Activated T-cell treated with anti-CD3 and anti-CD28 coated beads for 24 hours (primary cell): ENCODE data around the gene MLLT3.
"Not testable (repeated sequence)": the region's sequence is repeated elsewhere in the genome, so short reads cannot be mapped to it uniquely, and the experiment has no call there.

ENCODE experiments used
- DNase-seq: peaks from one replicate; pipeline ENCODE4 v3.0.0-alpha.2; 2020; ENCODE audit warnings: low read depth

MLLT3 gene

DNA sequence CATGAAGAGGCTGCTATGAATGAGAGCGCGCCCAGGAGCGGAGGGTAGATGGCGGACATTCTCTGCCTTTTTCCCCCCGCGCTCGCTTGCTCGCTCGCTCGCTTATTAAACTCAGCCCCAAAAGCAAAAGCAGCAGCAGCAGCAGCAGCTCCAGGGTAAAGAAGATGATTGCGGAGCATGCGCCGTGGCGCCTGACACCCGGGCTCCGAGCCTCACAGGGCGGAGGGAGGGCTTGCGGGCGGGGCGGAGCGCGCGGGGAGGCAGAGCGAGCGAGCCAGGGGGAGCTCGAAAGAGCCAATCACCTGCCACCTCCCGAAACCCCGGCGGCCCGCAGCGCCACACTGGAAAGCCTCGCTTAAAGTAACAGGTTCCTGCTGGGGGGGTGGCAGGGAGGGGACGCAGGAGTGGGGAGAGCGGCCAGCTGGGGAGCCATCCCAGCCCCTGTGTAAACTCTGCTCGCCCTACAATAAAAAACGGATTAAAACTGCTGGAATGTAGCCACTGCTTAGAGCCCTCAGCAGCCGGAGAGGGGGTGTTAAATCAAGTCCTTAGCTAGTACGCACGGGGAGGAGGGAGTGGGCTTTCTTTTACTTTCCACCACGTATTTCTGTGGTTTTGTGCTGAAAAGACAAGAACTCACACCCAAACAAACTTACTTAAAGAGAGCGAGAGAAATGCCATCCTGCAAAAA is at the start of gene MLLT3:
MLLT3 (minus strand) TSS at position 170 of the 691 bp plus-strand sequence.
- DNase-seq, result peak; percentile 96

DNA sequence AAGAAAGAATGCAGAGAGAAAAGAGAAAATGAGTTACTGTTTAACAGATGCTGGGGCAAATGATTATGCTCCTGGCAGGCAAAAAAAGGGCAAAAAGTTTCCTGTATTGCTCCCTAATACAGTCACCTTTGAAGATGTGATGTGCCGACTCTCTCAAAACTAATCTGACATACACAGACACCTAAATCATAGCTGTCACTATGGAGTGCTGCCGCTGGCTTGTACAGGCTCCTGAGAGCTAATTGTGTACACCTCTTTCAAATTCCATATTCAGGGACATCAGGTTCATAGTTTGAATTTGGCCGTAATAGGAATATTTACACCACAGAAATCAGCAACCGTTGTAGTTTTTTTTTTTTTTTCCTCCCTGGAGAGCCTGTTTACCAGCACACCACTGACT is 49.3 kb upstream of the MLLT3 start:
- DNase-seq, result no peak

- DNase-seq, result no peak
Measured at GRCh38 chr9:20670395-20670794, 48.1 kb upstream of the MLLT3 start.

DNA sequence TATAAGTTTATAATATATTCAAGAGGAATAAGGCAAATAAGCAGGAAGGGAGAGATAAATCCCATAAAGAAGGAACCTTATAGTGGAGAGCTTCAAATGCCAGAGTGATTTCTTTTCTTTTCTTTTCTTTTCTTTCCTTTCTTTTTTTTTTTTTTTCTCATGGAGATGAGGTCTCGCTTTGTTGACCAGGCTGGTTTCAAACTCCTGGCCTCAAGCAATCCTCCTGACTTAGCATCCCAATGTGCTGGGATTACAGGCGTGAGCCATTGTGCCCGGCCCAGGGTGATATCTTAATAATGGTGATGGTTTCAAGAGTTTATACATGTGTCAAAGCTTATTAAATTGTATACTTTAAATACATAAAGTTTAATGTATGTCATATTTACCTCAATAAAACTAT is 42.2 kb upstream of the MLLT3 start:
- DNase-seq, result no peak

DNA sequence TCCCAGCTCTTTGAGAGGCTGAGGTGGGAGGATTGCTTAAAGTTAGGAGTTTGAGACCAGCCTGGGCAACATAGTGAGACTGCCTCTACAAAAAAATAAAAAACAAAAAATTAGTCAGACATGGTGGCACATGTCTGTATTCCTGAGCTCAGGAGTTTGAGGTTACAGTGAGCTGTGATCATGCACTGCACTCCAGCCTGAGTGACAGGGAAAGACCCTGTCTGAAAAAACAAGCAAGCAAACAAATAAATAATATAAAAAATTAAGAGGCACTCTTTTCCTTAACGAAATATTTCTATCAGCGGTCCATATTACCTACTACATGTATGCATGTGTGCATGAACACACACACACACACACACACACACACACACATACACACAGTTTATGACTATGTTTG is 40.8 kb upstream of the MLLT3 start:
- no peak for DNase-seq

- no peak for DNase-seq
Measured at GRCh38 chr9:20662156-20662555, 39.9 kb upstream of the MLLT3 start.

GRCh38 chr9:20659474-20659967 is 37.2 kb upstream of the MLLT3 start:
- no peak for DNase-seq

GRCh38 chr9:20658677-20659473 is 36.6 kb upstream of the MLLT3 start:
- DNase-seq, result no peak

GRCh38 chr9:20658246-20658667 is 36.0 kb upstream of the MLLT3 start:
- not testable (repeated sequence) for DNase-seq

DNA sequence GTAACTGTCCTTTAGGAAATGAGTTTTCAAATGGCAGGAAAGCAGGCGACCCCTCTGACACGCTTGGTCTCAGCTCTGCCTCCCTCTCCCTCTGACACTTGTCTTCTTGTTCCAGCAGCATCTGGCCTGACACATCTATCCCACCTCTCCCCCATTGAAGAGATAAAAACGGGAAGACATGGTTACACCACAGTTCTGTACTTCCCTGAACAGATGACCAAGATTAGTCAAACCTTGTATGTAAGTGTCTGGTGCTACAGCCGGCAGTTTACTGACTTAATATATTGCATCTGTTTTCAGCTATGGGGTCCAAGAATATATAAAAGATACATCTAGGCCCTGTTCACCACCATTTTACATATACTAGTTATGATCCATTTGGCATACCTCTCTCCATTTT is 29.6 kb upstream of the MLLT3 start:
- DNase-seq, result no peak

DNA sequence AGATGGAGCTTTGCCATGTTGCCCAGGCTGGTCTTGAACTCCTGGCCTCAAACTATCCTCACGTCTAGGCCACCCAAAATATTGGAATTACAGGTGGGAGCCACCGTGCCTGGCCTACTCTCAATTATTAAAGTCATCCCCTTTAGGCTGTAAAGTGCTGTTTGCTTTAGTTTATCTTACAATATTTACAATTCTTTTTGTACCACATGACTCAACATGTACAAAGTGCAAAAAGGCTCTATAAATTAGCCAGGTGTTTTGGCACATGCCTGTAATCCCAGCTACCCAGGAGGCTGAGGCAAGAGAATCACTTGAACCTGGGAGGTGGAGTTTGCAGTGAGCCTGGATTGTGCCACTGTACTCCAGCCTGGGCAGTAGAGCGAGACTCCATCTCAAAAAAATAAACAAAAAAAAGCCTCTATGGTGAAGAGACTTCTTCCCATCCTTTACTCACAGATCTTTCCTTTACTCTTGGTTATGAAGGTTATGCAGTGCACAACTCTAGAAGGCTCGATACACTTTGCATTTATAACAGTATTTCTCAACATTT is 28.5 kb upstream of the MLLT3 start:
- DNase-seq, result no peak

DNA sequence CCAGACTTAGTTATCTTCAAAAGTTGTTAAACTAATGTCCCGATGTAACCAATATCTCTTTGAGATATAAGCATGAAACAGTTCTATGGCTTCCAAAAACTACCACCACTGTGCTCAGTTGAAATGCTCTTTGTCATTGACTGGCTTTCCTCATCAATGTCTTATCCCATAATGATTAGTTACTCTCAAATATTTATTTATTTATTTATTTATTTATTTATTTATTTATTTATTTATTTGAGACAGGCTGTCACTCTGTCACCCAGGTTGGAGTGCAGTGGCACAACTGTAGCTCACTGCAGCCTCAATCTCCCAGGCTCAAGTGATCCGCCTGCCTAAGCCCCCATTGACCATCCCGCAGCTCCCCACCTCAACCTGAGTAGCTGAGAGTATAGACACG is 28.0 kb upstream of the MLLT3 start:
- no peak for DNase-seq

DNA sequence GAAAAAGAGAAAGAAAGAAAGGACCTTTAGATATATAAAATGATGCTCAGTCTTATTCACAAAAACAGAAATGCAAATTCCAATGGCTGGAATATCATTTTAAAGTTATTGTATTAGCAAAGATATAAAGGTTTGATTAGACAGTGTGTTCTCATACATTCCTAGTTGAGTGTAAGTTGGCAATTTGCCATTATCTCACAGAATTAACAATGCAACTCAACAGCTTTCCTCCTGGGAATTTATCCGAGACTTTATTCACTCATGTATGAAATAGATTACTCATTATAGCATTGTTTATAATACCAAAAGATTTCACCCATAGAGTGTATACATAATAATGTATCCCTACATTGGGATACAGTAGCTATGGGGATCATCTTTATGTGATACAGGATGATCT is 27.1 kb upstream of the MLLT3 start:
- DNase-seq, result no peak

DNA sequence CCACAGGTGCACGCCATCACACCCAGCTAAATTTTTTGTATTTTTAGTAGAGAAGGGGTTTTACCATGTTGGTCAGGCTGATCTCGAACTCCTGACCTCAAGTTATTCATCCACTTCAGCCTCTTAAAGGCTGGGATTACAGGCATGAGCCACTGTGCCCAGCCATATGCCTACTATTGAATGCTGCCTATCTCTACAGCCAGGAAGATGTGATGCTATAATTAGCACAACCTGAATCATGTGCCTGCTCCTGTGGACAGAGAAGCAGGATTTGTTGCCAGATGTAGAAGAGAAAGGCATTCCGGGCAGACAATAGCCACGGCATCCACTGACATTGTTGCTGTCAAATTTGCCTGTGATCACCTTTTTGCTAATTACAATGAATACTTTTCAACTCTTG is 24.4 kb upstream of the MLLT3 start:
- DNase-seq, result no peak

DNA sequence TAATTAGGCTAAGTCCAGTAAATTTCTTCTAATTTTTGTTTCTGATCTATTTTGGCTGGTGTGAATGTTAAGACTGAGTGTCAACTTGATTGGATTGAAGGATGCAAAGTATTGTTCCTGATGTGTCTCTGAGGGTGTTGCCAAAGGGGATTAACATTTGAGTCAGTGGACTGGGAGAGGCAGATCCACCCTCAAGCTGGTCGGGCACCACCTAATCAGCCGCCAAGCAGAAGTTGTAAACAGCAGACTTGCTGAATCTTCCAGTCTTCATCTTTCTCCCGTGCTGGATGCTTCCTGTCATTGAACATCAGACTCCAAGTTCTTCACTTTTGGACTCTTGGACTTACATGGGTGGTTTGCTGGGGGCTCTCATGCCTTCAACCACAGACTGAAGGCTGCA is 21.4 kb upstream of the MLLT3 start:
- no peak for DNase-seq

- DNase-seq, result no peak
Measured at GRCh38 chr9:20642045-20642444, 19.7 kb upstream of the MLLT3 start.

DNA sequence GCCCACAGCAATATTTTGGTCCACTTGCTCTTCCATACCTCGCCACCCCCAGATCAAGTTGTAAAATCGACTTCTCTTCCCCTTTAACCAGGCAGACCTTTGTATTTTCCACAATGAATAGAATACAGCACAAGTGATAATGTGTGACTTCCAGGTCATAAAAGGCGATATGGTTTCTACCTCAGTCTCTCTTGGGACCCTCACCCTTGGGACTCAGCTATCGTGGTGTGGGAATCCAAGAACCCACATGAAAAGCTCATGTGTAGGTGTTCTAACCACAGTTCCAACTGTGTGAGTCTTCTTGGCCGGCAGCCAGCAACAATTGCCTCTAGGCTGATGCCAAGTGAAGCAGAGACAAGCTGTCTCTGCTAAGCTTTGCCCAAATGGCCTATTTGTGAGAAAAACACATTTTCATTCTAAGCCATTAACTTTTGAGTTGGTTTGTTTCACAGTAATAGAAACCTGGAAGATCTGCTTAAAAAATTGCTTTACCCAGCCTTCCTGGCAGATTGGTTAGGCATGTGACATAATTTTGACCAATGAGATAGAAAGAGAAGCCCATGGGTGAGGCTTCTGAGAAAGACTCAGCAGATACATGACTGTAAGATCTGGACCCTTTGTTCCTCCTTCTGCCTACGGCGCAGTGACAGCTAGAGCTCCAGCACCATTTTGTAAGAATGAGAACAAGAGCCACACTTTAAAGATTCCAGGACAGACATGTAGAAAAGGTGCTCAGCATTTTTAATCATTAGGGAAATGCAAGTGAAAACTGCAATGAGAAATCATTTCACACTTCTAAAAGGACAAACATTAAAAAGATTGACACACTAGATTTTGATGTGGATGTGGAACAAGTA is 18.3 kb upstream of the MLLT3 start:
- DNase-seq, result peak; percentile 63

- DNase-seq, result no peak
Measured at GRCh38 chr9:20636888-20637440, 14.7 kb upstream of the MLLT3 start.

GRCh38 chr9:20634895-20635294 is 12.6 kb upstream of the MLLT3 start:
- DNase-seq, result no peak

DNA sequence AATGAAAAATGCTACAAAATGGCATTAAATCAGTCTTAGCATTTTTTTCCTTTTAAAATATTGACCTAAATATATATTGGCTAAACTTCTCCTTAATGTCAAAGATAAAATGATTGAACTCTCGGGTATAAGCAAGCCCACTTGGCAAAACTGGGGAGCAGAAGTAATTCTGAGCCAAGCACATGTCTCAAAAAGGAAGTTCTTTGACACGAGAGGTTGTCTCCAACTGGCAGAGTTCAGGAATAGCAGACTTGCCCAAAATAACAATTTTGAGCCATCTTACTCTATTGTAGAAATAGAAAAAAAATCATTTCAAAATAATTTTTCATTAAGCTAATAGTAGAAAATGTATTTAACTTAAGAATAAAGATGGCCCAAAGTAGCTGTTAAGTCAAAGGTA is 10.4 kb upstream of the MLLT3 start:
- DNase-seq, result no peak

- DNase-seq, result no peak
Measured at GRCh38 chr9:20630241-20630943, 8.1 kb upstream of the MLLT3 start.
